BJ (cell line): ENCODE measurements around the gene CYP3A5. TPM values are rescaled to one million over a fixed set of nuclear protein-coding genes. Genes with fewer than 3 reads are reported as not detected.

Experiments used
- CTCF ChIA-PET: fragments of 350-600 bp; formaldehyde crosslinking; extraction: SDS; loops from one replicate; lab custom pipeline; 2021; ENCODE audit warnings: antibody characterized with exemption, inconsistent platforms; lab: Yijun Ruan, JAX
- POLR2A ChIA-PET: fragments of 300-600 bp; sonication (Branson Sonifier 250); formaldehyde crosslinking; extraction: SDS; loops from one replicate; lab custom pipeline; 2021; ENCODE audit warnings: antibody characterized with exemption; lab: Charles Lee
- DNase-seq: peaks from one replicate; pipeline ENCODE4 v3.0.0-alpha.2; 2011; ENCODE audit warnings: low read depth
- H3K27me3 ChIP-seq: 2 replicates; pipeline ENCODE4 v1.6.0; 2011; ENCODE audit warnings: low read length; ENCODE audit not compliant: control insufficient read depth, insufficient read depth
- H3K36me3 ChIP-seq: 2 replicates; pipeline ENCODE4 v1.5.1; 2011; ENCODE audit warnings: low read length; ENCODE audit not compliant: control insufficient read depth, insufficient read depth
- H3K4me3 ChIP-seq: 2 replicates; pipeline ENCODE4 v1.5.1; 2011; ENCODE audit warnings: low read depth, mild to moderate bottlenecking, control low read depth, low read length
- CTCF ChIP-seq: IDR thresholded peaks from 2 replicates; pipeline ENCODE4 v1.5.1; 2011; ENCODE audit warnings: low read depth, mild to moderate bottlenecking, control low read depth, inconsistent platforms, low read length, moderate library complexity; ENCODE audit not compliant: insufficient read depth
- polyA plus RNA-seq: library from polyadenylated mRNA; depleted of rRNA; stranded (reverse); fragments of >200 nt; gene quantifications from 2 replicates; pipeline ENCODE4 v1.2.3, GENCODE V29; 2011; rRNA removed
- small RNA-seq: library from RNA; depleted of rRNA; stranded (forward); fragments of <200 nt; gene quantifications from one replicate; pipeline ENCODE3, GENCODE V24; 2012; ENCODE audit warnings: low replicate concordance, low read depth; ENCODE audit not compliant: insufficient read length

CYP3A5 gene
- polyA plus RNA-seq, 1 experiment = not detected

- no peak for DNase-seq
- H3K27me3 ChIP-seq = no peaks in the 10 kb centered on the region
- TF ChIP-seq CTCF = no peak
- ChIA-PET POLR2A (no interaction called here), CTCF (no interaction called here)
- H3K4me3 ChIP-seq = no peak overlapping the region
- no peaks in the 10 kb centered on the region for H3K36me3 ChIP-seq
Measured at GRCh38 chr7:99599836-99600235, 80.0 kb downstream of the CYP3A5 start.

Small RNA genes within 50 kb of the gene (small RNA-seq; reads per million reads assigned to genes)
- not detected for gene CYP3A51P
- not detected for gene CYP3A7-CYP3A51P

Other genes starting within 250 kb of the CYP3A5 start
- gene PTCD1, start 241.2 kb downstream of the CYP3A5 start, polyA plus RNA-seq = 1.7 and 3.5 TPM in 2 replicates
- gene CPSF4, start 241.1 kb downstream of the CYP3A5 start, polyA plus RNA-seq = 33.6 and 40.1 TPM in 2 replicates
- gene ATP5MF, start 213.8 kb downstream of the CYP3A5 start, polyA plus RNA-seq = 381 and 619 TPM in 2 replicates
- 8.2 and 11.4 TPM in 2 replicates for gene ZNF789, start 207.1 kb downstream of the CYP3A5 start, polyA plus RNA-seq
- 12.3 and 12.5 TPM in 2 replicates for gene ZNF394, start 179.7 kb downstream of the CYP3A5 start, polyA plus RNA-seq
- gene ZKSCAN5, start 175.3 kb downstream of the CYP3A5 start, polyA plus RNA-seq = 9.7 and 10.3 TPM in 2 replicates
- gene FAM200A, start 127.9 kb downstream of the CYP3A5 start, polyA plus RNA-seq = 3.8 and 5.9 TPM in 2 replicates
- 47.2 and 56.4 TPM in 2 replicates for gene ZNF655, start 121.4 kb downstream of the CYP3A5 start, polyA plus RNA-seq
- 1.2 and 1.3 TPM in 2 replicates for gene TMEM225B, start 81.7 kb downstream of the CYP3A5 start, polyA plus RNA-seq
- 7.7 and 9.3 TPM in 2 replicates for gene ZSCAN25, start 63.0 kb downstream of the CYP3A5 start, polyA plus RNA-seq
- not detected in 2 replicates for gene CYP3A7, start 55.2 kb upstream of the CYP3A5 start, polyA plus RNA-seq
- gene CYP3A4, start 104.2 kb upstream of the CYP3A5 start, polyA plus RNA-seq = not detected in 2 replicates
- not detected in 2 replicates for gene CYP3A43, start 148.0 kb upstream of the CYP3A5 start, polyA plus RNA-seq
- gene OR2AE1, start 197.0 kb upstream of the CYP3A5 start, polyA plus RNA-seq = not detected in 2 replicates
- gene TRIM4, start 239.5 kb upstream of the CYP3A5 start, polyA plus RNA-seq = 18.6 and 25.4 TPM in 2 replicates
- gene GJC3, start 249.6 kb upstream of the CYP3A5 start, polyA plus RNA-seq = not detected in 2 replicates